Dermis microvascular lymphatic vessel endothelial cell (primary cell): ENCODE results near the gene EPB41L3. TPM values are rescaled to one million over a fixed set of nuclear protein-coding genes. Genes with fewer than 3 reads are reported as not detected.

Experiments
- total RNA-seq: library from RNA; depleted of rRNA; stranded (reverse); fragments of >200 nt; gene quantifications from 2 replicates; pipeline ENCODE4 v1.2.1, GENCODE V29; 2014

The EPB41L3 gene
- total RNA-seq, 1 donor from 2014 or later = 4.5 TPM

Other genes with a start within 250 kb of the EPB41L3 start
- 10.0 and 11.5 TPM in 2 replicates for gene ZBTB14, start 248.3 kb downstream of the EPB41L3 start, total RNA-seq